ENCODE measurements around the gene EEF1E1. TPM values are rescaled to one million over a fixed set of nuclear protein-coding genes. Genes with fewer than 3 reads are reported as not detected.

Gene EEF1E1
- total RNA-seq: 23.0 and 25.8 TPM in 2 replicates

GRCh38 chr6:8102122-8102958, at the start of gene EEF1E1:
TSS of gene EEF1E1 (minus strand) at chr6:8102548. CDS start at chr6:8102521, 27 bp downstream.

GRCh38 chr6:8063761-8064637, 38.3 kb downstream of the EEF1E1 start, which contains the start of gene BLOC1S5:
TSS of gene BLOC1S5 (minus strand) at chr6:8064389. CDS start at chr6:8064376, 13 bp downstream.

Other genes with a start within 250 kb of the EEF1E1 start
- 737 and 985 TPM in 2 replicates for gene TXNDC5, start 191.8 kb downstream of the EEF1E1 start, total RNA-seq
- gene BLOC1S5, start 38.2 kb downstream of the EEF1E1 start, total RNA-seq: 13.2 and 14.6 TPM in 2 replicates